Sigmoid colon (tissue), 7 donors: Measurements from ENCODE around the gene TBC1D16. TPM values are rescaled to one million over a fixed set of nuclear protein-coding genes. Genes with fewer than 3 reads are reported as not detected.
A peak's percentile ranks its signal among the peaks of the same experiment; 100 is the strongest.

Experiments
- DNase-seq: peaks from one replicate; pipeline ENCODE4 v3.0.0-alpha.2; 2019
- H3K27ac ChIP-seq, 4 donors: fragments of 200-600 bp; sonication (generic); one replicate each; pipeline ENCODE4 v1.5.1; 2016 to 2019; ENCODE audit warnings: mild to moderate bottlenecking in 1 of 4
- H3K27me3 ChIP-seq, 3 donors: fragments of 200-600 bp; sonication (generic); one replicate each; pipeline ENCODE4 v1.5.1; 2019; ENCODE audit warnings: mild to moderate bottlenecking in 1 of 3
- H3K36me3 ChIP-seq, 4 donors: fragments of 200-600 bp; sonication (generic); one replicate each; pipeline ENCODE4 v1.5.1; 2016 to 2019
- H3K4me1 ChIP-seq, 4 donors: fragments of 200-600 bp; sonication (generic); one replicate each; pipeline ENCODE4 v1.5.1; 2017 to 2019
- H3K4me3 ChIP-seq, 4 donors: fragments of 200-600 bp; sonication (generic); one replicate each; pipeline ENCODE4 v1.5.1; 2017 to 2019; ENCODE audit warnings: mild to moderate bottlenecking in 2 of 4, moderate library complexity in 1 of 4
- H3K9me3 ChIP-seq, 4 donors: fragments of 200-600 bp in 3 of 4; sonication (generic) in 3 of 4; one replicate each; pipeline versions ENCODE4 v1.5.1 to v1.6.1; 2013 to 2019
- CTCF ChIP-seq, 4 experiments: fragments of 450-650 bp in 3 of 4; fragments of 200-600 bp in 1 of 4; IDR thresholded peaks; one replicate each; pipeline ENCODE4 v1.5.1; 2016 to 2019; ENCODE audit warnings: antibody characterized with exemption in 4 of 4, mild to moderate bottlenecking in 3 of 4, moderate library complexity in 2 of 4
- EP300 ChIP-seq, 4 donors: sonication (generic); formaldehyde crosslinking; IDR thresholded peaks; one replicate each; pipeline ENCODE4 v1.6.1; 2017; ENCODE audit warnings: antibody characterized with exemption in 4 of 4
- POLR2A ChIP-seq, 2 donors: fragments of 450-650 bp; IDR thresholded peaks; one replicate each; pipeline ENCODE4 v1.6.1; 2016; ENCODE audit warnings: antibody characterized with exemption in 2 of 2, mild to moderate bottlenecking in 2 of 2, moderate library complexity in 2 of 2
- POLR2AphosphoS5 ChIP-seq, 4 donors: sonication (generic); formaldehyde crosslinking; IDR thresholded peaks; one replicate each; pipeline ENCODE4 v1.6.1; 2017; ENCODE audit warnings: antibody characterized with exemption in 4 of 4
- WGBS, 2 donors: extraction: QIAGEN DNeasy Blood & Tissue Kit; methylation state at CpG; one replicate each; pipeline ENCODE4 v1.1.7; 2013; 5-methylcytosine and 5-hydroxymethylcytosine counted together
- intact Hi-C: fragments of 100-400 bp; cut with DNase I; formaldehyde crosslinking; loops from one replicate; pipeline ENCODE4 v1.15.1; 2023
- polyA plus RNA-seq, 3 donors: library from polyadenylated mRNA; stranded (reverse); fragments of 200-250 nt; gene quantifications; one replicate each; pipeline ENCODE4 v1.2.3, GENCODE V29; 2013
- total RNA-seq, 4 donors: library from RNA; depleted of rRNA; stranded (reverse); fragments of >200 nt; gene quantifications; one replicate each; pipeline ENCODE4 v1.1.0, GENCODE V29; 2016
- donor health status: healthy with polysubstance abuse.
- donor health status: Bipolar disorder and iron deficiency.
- donor health status: healthy.

The TBC1D16 gene
- total and polyA plus RNA-seq, 7 donors, result 3.6 to 21.9 (median 15.7) TPM

- H3K9me3 ChIP-seq, result no peaks in the 10 kb centered on the region
- WGBS, 2 donors, result 78 to 81% methylated on average over 27 of the region's 27 CpGs
- peaks cover 0 to 23% (median 16%) of the 10 kb centered on the region in 4 donors for H3K4me1 ChIP-seq
- peak in 1 of 4 donors; percentile 33 for TF ChIP-seq EP300 (IDR thresholded peaks at IDR 0.05)
- TF ChIP-seq POLR2A (IDR thresholded peaks at IDR 0.05), result no peak
- TF ChIP-seq POLR2AphosphoS5 (IDR thresholded peaks at IDR 0.05), result peak in 3 of 4 donors; percentile 12 to 44 (median 22)
- H3K4me3 ChIP-seq, result no peak overlapping the region
- peak overlapping the region; percentile 17 to 65 (median 58) for H3K27ac ChIP-seq
- DNase-seq, result peak; percentile 90
- intact Hi-C loops, result no loop called here
- H3K36me3 ChIP-seq, result no peaks in the 10 kb centered on the region
- no peaks in the 10 kb centered on the region for H3K27me3 ChIP-seq
Observed at GRCh38 chr17:80063830-80064585, 28.3 kb upstream of the TBC1D16 start.

GRCh38 chr17:80061421-80061820 is 25.7 kb upstream of the TBC1D16 start:
- WGBS, 2 donors, result 81 to 88% methylated on average over 12 of the region's 12 CpGs
- H3K4me3 ChIP-seq, result no peak overlapping the region
- H3K9me3 ChIP-seq, result no peaks in the 10 kb centered on the region
- no peak overlapping the region for H3K27ac ChIP-seq
- no peaks in the 10 kb centered on the region for H3K27me3 ChIP-seq
- H3K36me3 ChIP-seq, result peaks cover 0 to 11% (median 3%) of the 10 kb centered on the region in 4 donors
- DNase-seq, result no peak
- no peak for TF ChIP-seq POLR2A (IDR thresholded peaks at IDR 0.05)
- TF ChIP-seq CTCF (IDR thresholded peaks at IDR 0.05), result no peak
- no peak for TF ChIP-seq POLR2AphosphoS5 (IDR thresholded peaks at IDR 0.05)
- TF ChIP-seq EP300 (IDR thresholded peaks at IDR 0.05), result no peak
- peaks cover 0 to 9% (median 3%) of the 10 kb centered on the region in 4 donors for H3K4me1 ChIP-seq
- intact Hi-C loops, result no loop called here

- no peak for DNase-seq
- intact Hi-C loops, result no loop called here
- no peak overlapping the region for H3K4me3 ChIP-seq
- peaks cover 0 to 9% (median 3%) of the 10 kb centered on the region in 4 donors for H3K4me1 ChIP-seq
- no peaks in the 10 kb centered on the region for H3K9me3 ChIP-seq
- 67 to 82% methylated on average over 4 of the region's 4 CpGs for WGBS, 2 donors
- H3K27me3 ChIP-seq, result no peaks in the 10 kb centered on the region
- H3K27ac ChIP-seq, result no peak overlapping the region
- peaks cover 0 to 11% (median 3%) of the 10 kb centered on the region in 4 donors for H3K36me3 ChIP-seq
- TF ChIP-seq POLR2AphosphoS5 (IDR thresholded peaks at IDR 0.05), result no peak
Observed at GRCh38 chr17:80060644-80061043, 25.0 kb upstream of the TBC1D16 start.

- H3K9me3 ChIP-seq, result no peaks in the 10 kb centered on the region
- peaks cover 0 to 6% (median 2%) of the 10 kb centered on the region in 4 donors for H3K4me1 ChIP-seq
- 94 to 95% methylated on average over 28 of the region's 28 CpGs for WGBS, 2 donors
- intact Hi-C loops, result no loop called here
- no peak overlapping the region for H3K27ac ChIP-seq
- no peak for TF ChIP-seq POLR2A (IDR thresholded peaks at IDR 0.05)
- no peak for TF ChIP-seq CTCF (IDR thresholded peaks at IDR 0.05)
- TF ChIP-seq POLR2AphosphoS5 (IDR thresholded peaks at IDR 0.05), result no peak
- TF ChIP-seq EP300 (IDR thresholded peaks at IDR 0.05), result no peak
- no peak overlapping the region for H3K4me3 ChIP-seq
- DNase-seq, result no peak
- peaks cover 0 to 11% (median 3%) of the 10 kb centered on the region in 4 donors for H3K36me3 ChIP-seq
- H3K27me3 ChIP-seq, result no peaks in the 10 kb centered on the region
Observed at GRCh38 chr17:80058311-80058955, 22.8 kb upstream of the TBC1D16 start.

GRCh38 chr17:80055597-80055996 is 19.9 kb upstream of the TBC1D16 start:
- Histone ChIP-seq H3K36me3 (peaks cover 2 to 15% (median 5%) of the 10 kb centered on the region in 4 donors), H3K27me3 (no peaks in the 10 kb centered on the region), H3K4me3 (no peak overlapping the region), H3K9me3 (no peaks in the 10 kb centered on the region), H3K27ac (no peak overlapping the region), H3K4me1 (peaks cover 0 to 10% (median 4%) of the 10 kb centered on the region in 4 donors)
- no peak for DNase-seq
- TF ChIP-seq POLR2AphosphoS5 (IDR thresholded peaks at IDR 0.05) (no peak), EP300 (IDR thresholded peaks at IDR 0.05) (no peak), CTCF (IDR thresholded peaks at IDR 0.05) (no peak), POLR2A (IDR thresholded peaks at IDR 0.05) (no peak)
- 79 to 85% methylated on average over 9 of the region's 9 CpGs for WGBS, 2 donors
- intact Hi-C loops, result no loop called here
